Stimulated activated memory B cell treated with anti-CD40 and anti-IgM and Interleukin-4, amounts not matched to agents 10 μg/mL and 1 μg/mL and 100 μg/mL, for 72 hours (primary cell): Measurements from ENCODE around the gene CHTF18.
"Not testable (repeated sequence)": the region's sequence is repeated elsewhere in the genome, so short reads cannot be mapped to it uniquely, and the experiment has no call there.

ENCODE experiments used
- ATAC-seq: fragments of 150-1000 bp; cut with Tn5 transposase; 2 replicates; pipeline ENCODE4 v1.10.0; 2021
- H3K27ac Mint-ChIP-seq: one replicate; pipeline ENCODE4 v1.8.0; 2022; ENCODE audit warnings: mild to moderate bottlenecking, mixed read lengths
- H3K27me3 Mint-ChIP-seq: one replicate; pipeline ENCODE4 v1.8.0; 2022; ENCODE audit warnings: mixed read lengths
- H3K36me3 Mint-ChIP-seq: one replicate; pipeline ENCODE4 v1.8.0; 2022; ENCODE audit warnings: mixed read lengths
- H3K4me1 Mint-ChIP-seq: one replicate; pipeline ENCODE4 v1.8.0; 2022; ENCODE audit warnings: mixed read lengths
- H3K4me3 Mint-ChIP-seq: one replicate; pipeline ENCODE4 v1.8.0; 2022; ENCODE audit warnings: mild to moderate bottlenecking, moderate library complexity, mixed read lengths
- H3K9me3 Mint-ChIP-seq: one replicate; pipeline ENCODE4 v1.8.0; 2022; ENCODE audit warnings: mixed read lengths

CHTF18 gene

DNA sequence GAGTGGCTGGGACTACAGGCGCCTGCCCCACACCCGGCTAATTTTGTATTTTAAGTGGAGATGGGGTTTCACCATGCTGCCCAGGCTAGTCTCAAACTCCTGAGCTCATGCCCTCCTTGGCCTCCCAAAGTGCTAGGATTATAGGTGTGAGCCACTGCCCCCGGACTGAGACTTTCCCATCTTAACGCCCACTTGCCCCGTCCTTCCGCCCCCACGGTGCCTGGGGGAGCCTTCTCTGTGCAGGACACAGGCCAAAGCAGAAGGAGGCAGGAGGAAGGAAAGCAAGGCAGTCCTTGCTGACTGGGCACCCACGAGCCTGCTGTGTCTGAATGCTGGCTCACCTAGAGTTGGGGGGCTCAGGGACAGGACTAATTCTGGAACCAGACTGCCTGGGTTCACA is 29.7 kb downstream of the CHTF18 start:
- Mint-ChIP-seq H3K27ac (no peak overlapping the region), H3K36me3 (no peaks in the 10 kb centered on the region), H3K4me1 (peaks cover 10% of the 10 kb centered on the region), H3K4me3 (no peak overlapping the region), H3K27me3 (peaks cover 21% of the 10 kb centered on the region), H3K9me3 (no peaks in the 10 kb centered on the region)
- ATAC-seq, result no peak

DNA sequence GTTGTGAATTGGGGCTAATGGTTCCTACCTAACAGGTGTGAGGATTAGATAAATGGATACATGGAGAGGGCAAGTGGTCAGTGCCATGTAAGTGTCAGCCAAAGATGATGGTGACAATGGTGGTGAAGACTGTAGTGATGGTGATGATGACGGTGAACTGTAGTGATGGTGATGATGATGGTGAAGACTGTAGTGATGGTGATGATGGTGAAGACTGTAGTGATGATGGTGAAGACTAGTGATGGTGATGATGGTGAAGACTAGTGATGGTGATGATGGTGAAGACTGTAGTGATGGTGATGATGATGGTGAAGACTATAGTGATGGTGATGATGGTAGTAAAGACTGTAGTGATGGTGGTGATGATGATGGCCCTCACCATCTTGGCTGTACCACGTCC is 30.2 kb downstream of the CHTF18 start:
- Mint-ChIP-seq H3K27ac (no peak overlapping the region), H3K4me1 (peaks cover 10% of the 10 kb centered on the region), H3K4me3 (no peak overlapping the region), H3K9me3 (no peaks in the 10 kb centered on the region), H3K36me3 (no peaks in the 10 kb centered on the region), H3K27me3 (peaks cover 21% of the 10 kb centered on the region)
- ATAC-seq, result no peak

- Mint-ChIP-seq H3K27me3 (peaks cover 27% of the 10 kb centered on the region), H3K9me3 (no peaks in the 10 kb centered on the region), H3K4me1 (peaks cover 10% of the 10 kb centered on the region), H3K36me3 (no peaks in the 10 kb centered on the region), H3K27ac (no peak overlapping the region), H3K4me3 (no peak overlapping the region)
- ATAC-seq, result no peak
Observed at GRCh38 chr16:819336-820043, 31.1 kb downstream of the CHTF18 start.

- ATAC-seq, H3K9me3 Mint-ChIP-seq, H3K36me3 Mint-ChIP-seq, H3K27ac Mint-ChIP-seq, H3K4me3 Mint-ChIP-seq: not testable (repeated sequence)
- Mint-ChIP-seq H3K4me1 (peaks cover 10% of the 10 kb centered on the region), H3K27me3 (peaks cover 27% of the 10 kb centered on the region)
Observed at GRCh38 chr16:820044-820408, 31.6 kb downstream of the CHTF18 start.

DNA sequence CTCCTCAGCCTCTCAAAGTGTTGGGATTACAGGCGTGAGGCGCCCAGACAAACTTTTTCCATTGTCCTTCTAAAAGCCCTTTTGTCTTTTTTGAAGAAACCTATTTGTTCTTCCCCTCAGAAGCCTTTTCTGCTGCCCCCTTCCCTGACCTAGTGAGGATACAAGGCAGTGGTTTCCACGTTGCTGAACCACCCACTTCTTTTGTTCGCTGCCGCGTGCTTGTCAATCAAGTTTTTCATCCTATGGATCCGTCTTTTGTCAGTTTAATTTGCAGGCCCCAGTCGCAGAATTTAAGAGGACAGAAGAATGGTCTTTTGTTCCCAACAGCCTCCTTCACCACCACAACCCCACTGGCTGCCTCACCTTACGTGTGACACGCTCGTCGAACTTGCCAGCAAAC is 32.3 kb downstream of the CHTF18 start:
- Mint-ChIP-seq H3K27ac (no peak overlapping the region), H3K36me3 (no peaks in the 10 kb centered on the region), H3K9me3 (no peaks in the 10 kb centered on the region), H3K4me3 (no peak overlapping the region), H3K27me3 (peaks cover 31% of the 10 kb centered on the region), H3K4me1 (peaks cover 10% of the 10 kb centered on the region)
- ATAC-seq, result no peak

GRCh38 chr16:821751-822150 is 33.3 kb downstream of the CHTF18 start:
- H3K36me3 Mint-ChIP-seq, result no peaks in the 10 kb centered on the region
- peaks cover 10% of the 10 kb centered on the region for H3K4me1 Mint-ChIP-seq
- no peak overlapping the region for H3K4me3 Mint-ChIP-seq
- no peak overlapping the region for H3K27ac Mint-ChIP-seq
- ATAC-seq, result no peak
- no peaks in the 10 kb centered on the region for H3K9me3 Mint-ChIP-seq
- H3K27me3 Mint-ChIP-seq, result peaks cover 35% of the 10 kb centered on the region

GRCh38 chr16:822174-822908 is 33.9 kb downstream of the CHTF18 start:
- H3K9me3 Mint-ChIP-seq, result no peaks in the 10 kb centered on the region
- H3K27ac Mint-ChIP-seq, result no peak overlapping the region
- no peak for ATAC-seq
- H3K4me3 Mint-ChIP-seq, result no peak overlapping the region
- H3K4me1 Mint-ChIP-seq, result peaks cover 10% of the 10 kb centered on the region
- H3K36me3 Mint-ChIP-seq, result no peaks in the 10 kb centered on the region
- H3K27me3 Mint-ChIP-seq, result peaks cover 39% of the 10 kb centered on the region

- H3K27me3 Mint-ChIP-seq, result peaks cover 44% of the 10 kb centered on the region
- H3K4me3 Mint-ChIP-seq, result no peak overlapping the region
- no peaks in the 10 kb centered on the region for H3K9me3 Mint-ChIP-seq
- H3K27ac Mint-ChIP-seq, result no peak overlapping the region
- ATAC-seq, result no peak
- H3K4me1 Mint-ChIP-seq, result peaks cover 10% of the 10 kb centered on the region
- H3K36me3 Mint-ChIP-seq, result no peaks in the 10 kb centered on the region
Observed at GRCh38 chr16:822909-823297, 34.5 kb downstream of the CHTF18 start.

DNA sequence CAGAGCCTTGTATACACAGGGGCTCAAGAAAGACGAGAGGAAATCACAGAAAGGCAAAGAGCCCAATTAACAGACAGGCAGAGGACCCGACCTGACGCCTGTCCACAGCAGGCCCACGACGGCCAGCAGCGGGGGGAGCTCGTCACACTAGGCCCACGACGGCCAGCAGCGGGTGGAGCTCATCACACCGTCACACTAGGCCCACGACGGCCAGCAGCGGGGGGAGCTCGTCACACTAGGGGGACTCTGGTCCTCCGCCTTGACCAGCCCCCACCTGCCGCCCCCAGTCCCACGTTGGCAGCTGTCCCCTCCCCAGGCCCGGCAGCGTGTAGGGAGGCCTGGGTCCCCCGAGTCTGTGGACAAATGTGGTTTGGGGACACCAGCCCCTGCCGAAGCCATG is 35.8 kb downstream of the CHTF18 start:
- no peak for ATAC-seq
- Mint-ChIP-seq H3K27ac (no peak overlapping the region), H3K9me3 (no peaks in the 10 kb centered on the region), H3K36me3 (no peaks in the 10 kb centered on the region), H3K4me1 (peaks cover 10% of the 10 kb centered on the region), H3K4me3 (no peak overlapping the region), H3K27me3 (peaks cover 57% of the 10 kb centered on the region)

GRCh38 chr16:824601-825000 is 36.2 kb downstream of the CHTF18 start:
- Mint-ChIP-seq H3K27me3 (peaks cover 61% of the 10 kb centered on the region), H3K27ac (no peak overlapping the region), H3K4me1 (peaks cover 8% of the 10 kb centered on the region), H3K4me3 (no peak overlapping the region), H3K9me3 (no peaks in the 10 kb centered on the region), H3K36me3 (no peaks in the 10 kb centered on the region)
- no peak for ATAC-seq

- H3K4me1 Mint-ChIP-seq, result no peaks in the 10 kb centered on the region
- H3K27me3 Mint-ChIP-seq, result peaks cover 70% of the 10 kb centered on the region
- H3K4me3 Mint-ChIP-seq, result no peak overlapping the region
- H3K36me3 Mint-ChIP-seq, result no peaks in the 10 kb centered on the region
- ATAC-seq, result no peak
- no peaks in the 10 kb centered on the region for H3K9me3 Mint-ChIP-seq
- H3K27ac Mint-ChIP-seq, result no peak overlapping the region
Observed at GRCh38 chr16:825341-826061, 37.1 kb downstream of the CHTF18 start.

- Mint-ChIP-seq H3K4me1 (no peaks in the 10 kb centered on the region), H3K27ac (no peak overlapping the region), H3K9me3 (no peaks in the 10 kb centered on the region), H3K36me3 (no peaks in the 10 kb centered on the region), H3K4me3 (no peak overlapping the region), H3K27me3 (peaks cover 63% of the 10 kb centered on the region)
- no peak for ATAC-seq
Observed at GRCh38 chr16:827513-827912, 39.1 kb downstream of the CHTF18 start.

- no peaks in the 10 kb centered on the region for H3K36me3 Mint-ChIP-seq
- no peak overlapping the region for H3K27ac Mint-ChIP-seq
- no peaks in the 10 kb centered on the region for H3K4me1 Mint-ChIP-seq
- H3K9me3 Mint-ChIP-seq, result no peaks in the 10 kb centered on the region
- ATAC-seq, result no peak
- H3K4me3 Mint-ChIP-seq, result no peak overlapping the region
- peaks cover 58% of the 10 kb centered on the region for H3K27me3 Mint-ChIP-seq
Observed at GRCh38 chr16:828891-829290, 40.5 kb downstream of the CHTF18 start.

GRCh38 chr16:830107-830870 is 41.9 kb downstream of the CHTF18 start:
- ATAC-seq, result no peak
- Mint-ChIP-seq H3K27me3 (peaks cover 53% of the 10 kb centered on the region), H3K27ac (no peak overlapping the region), H3K9me3 (no peaks in the 10 kb centered on the region), H3K4me3 (no peak overlapping the region), H3K36me3 (no peaks in the 10 kb centered on the region), H3K4me1 (no peaks in the 10 kb centered on the region)

GRCh38 chr16:830871-831570 is 42.6 kb downstream of the CHTF18 start:
- Mint-ChIP-seq H3K9me3 (no peaks in the 10 kb centered on the region), H3K27ac (no peak overlapping the region), H3K4me3 (no peak overlapping the region), H3K27me3 (peaks cover 46% of the 10 kb centered on the region), H3K36me3 (no peaks in the 10 kb centered on the region), H3K4me1 (no peaks in the 10 kb centered on the region)
- no peak for ATAC-seq
